HepG2 (cell line): Measurements from ENCODE around the gene GNL1. TPM values are rescaled to one million over a fixed set of nuclear protein-coding genes. Genes with fewer than 3 reads are reported as not detected.

Experiments used
- ATAC-seq: fragments of 200-7000 bp; cut with Tn5 transposase; 3 replicates; pipeline ENCODE4 v1.9.1; 2020; ENCODE audit warnings: mild to moderate bottlenecking, moderate library complexity
- BruUV-seq: library from RNA; stranded (reverse); fragments of 400-500 nt; replicated peaks from 2 replicates; lab custom pipeline; 2021; lab: Mats Ljungman, UMichigan
- CTCF ChIA-PET: fragments of 300-600 bp; formaldehyde crosslinking; extraction: SDS; loops from one replicate; lab custom pipeline; 2021; ENCODE audit warnings: low total read pairs, inconsistent platforms, low intra/inter-chr PET ratio; lab: Yijun Ruan, JAX
- POLR2A ChIA-PET: fragments of 350-600 bp; sonication (Branson Sonifier 250); formaldehyde crosslinking; loops from one replicate; lab custom pipeline; 2020; ENCODE audit warnings: antibody characterized with exemption, inconsistent platforms; lab: Yijun Ruan, JAX
- DNase-seq: peaks from one replicate; pipeline ENCODE4 v3.0.0-alpha.2; 2015; ENCODE audit warnings: low spot score
- FAIRE-seq: peaks from 3 replicates; lab custom pipeline; 2011; peaks lifted over from hg19 to GRCh38; lab: Jason Lieb, UNC
- H2AFZ ChIP-seq: one replicate; pipeline ENCODE4 v1.6.1; 2011; ENCODE audit warnings: low read length, inconsistent platforms
- H3K27ac ChIP-seq: fragments of 300-600 bp; 3 replicates; pipeline ENCODE4 v1.8.0; 2011; ENCODE audit warnings: mixed run types, mild to moderate bottlenecking, mixed read lengths, low read length, inconsistent platforms; ENCODE audit not compliant: insufficient read depth; ENCODE audit errors: extremely low read length
- H3K27me3 ChIP-seq, 2 experiments: fragments of 200-600 bp in 1 of 2; 2 replicates in 1 of 2; 3 replicates in 1 of 2; pipeline versions ENCODE4 v1.6.0 to v1.8.0; 2011; ENCODE audit warnings: low read length in 2 of 2, mild to moderate bottlenecking in 2 of 2, moderate library complexity in 2 of 2, inconsistent platforms in 1 of 2; ENCODE audit not compliant: insufficient read depth in 2 of 2, control insufficient read depth in 1 of 2
- H3K36me3 ChIP-seq, 2 experiments: fragments of 200-600 bp in 1 of 2; replicated peaks in 1 of 2; 2 replicates in 1 of 2; 3 replicates in 1 of 2; pipeline versions ENCODE4 v1.5.1 to v1.8.0; 2011; ENCODE audit warnings: low read length in 2 of 2, inconsistent platforms in 1 of 2; ENCODE audit not compliant: insufficient read depth in 2 of 2, control insufficient read depth in 1 of 2
- H3K4me1 ChIP-seq: 2 replicates; pipeline ENCODE4 v1.5.1; 2012; ENCODE audit warnings: low read length, inconsistent platforms; ENCODE audit not compliant: insufficient read depth
- H3K4me2 ChIP-seq: 2 replicates; pipeline ENCODE4 v1.6.0; 2011; ENCODE audit warnings: low read depth, low read length, inconsistent platforms
- H3K4me3 ChIP-seq, 3 experiments: fragments of 200-600 bp in 1 of 3; sonication (generic), shearing (Covaris generic) in 1 of 3; replicated peaks in 1 of 3; 2 replicates each; pipeline ENCODE4 v1.5.1; 2011 to 2016; ENCODE audit warnings: low read length in 3 of 3, inconsistent platforms in 2 of 3, low read depth in 2 of 3, mild to moderate bottlenecking in 2 of 3, control low read depth in 1 of 3, mixed read lengths in 1 of 3; ENCODE audit not compliant: insufficient read depth in 1 of 3
- H3K79me2 ChIP-seq: one replicate; pipeline ENCODE4 v1.6.1; 2011; ENCODE audit warnings: low read length, inconsistent platforms; ENCODE audit not compliant: insufficient read depth
- H3K9ac ChIP-seq: 2 replicates; pipeline ENCODE4 v1.6.0; 2011; ENCODE audit warnings: mild to moderate bottlenecking, low read depth, low read length, inconsistent platforms; ENCODE audit not compliant: insufficient read depth
- H3K9me3 ChIP-seq: 2 replicates; pipeline ENCODE4 v1.5.1; 2012; ENCODE audit warnings: mild to moderate bottlenecking, low read length
- H4K20me1 ChIP-seq: 2 replicates; pipeline ENCODE4 v1.6.0; 2011; ENCODE audit warnings: inconsistent platforms, mild to moderate bottlenecking, low read length, moderate library complexity; ENCODE audit not compliant: insufficient read depth
- AKAP8 ChIP-seq: sonication (generic); formaldehyde crosslinking; IDR thresholded peaks from 2 replicates; pipeline ENCODE4 v1.5.1; 2020; ENCODE audit warnings: mild to moderate bottlenecking, missing genetic modification reagents
- ELF4 ChIP-seq: sonication (generic); formaldehyde crosslinking; IDR thresholded peaks from 2 replicates; pipeline ENCODE4 v1.5.0; 2020; ENCODE audit warnings: missing genetic modification reagents, mild to moderate bottlenecking, moderate library complexity, borderline replicate concordance
- FLYWCH1 ChIP-seq: sonication (generic); formaldehyde crosslinking; IDR thresholded peaks from 2 replicates; pipeline ENCODE4 v1.8.1; 2023; ENCODE audit warnings: mild to moderate bottlenecking, missing genetic modification reagents
- NFKBIZ ChIP-seq: IDR thresholded peaks from 2 replicates; pipeline ENCODE4 v1.6.1; 2018; ENCODE audit warnings: missing genetic modification reagents, missing compliant biosample characterization
- NKX3-1 ChIP-seq: sonication (generic); formaldehyde crosslinking; IDR thresholded peaks from 2 replicates; pipeline ENCODE4 v1.5.0; 2020; ENCODE audit warnings: missing genetic modification reagents
- PBX2 ChIP-seq: IDR thresholded peaks from 2 replicates; pipeline ENCODE4 v1.6.1; 2016; ENCODE audit warnings: control low read depth
- ZNF407 ChIP-seq: sonication (generic); formaldehyde crosslinking; IDR thresholded peaks from one replicate; pipeline ENCODE4 v1.5.1; 2020; ENCODE audit warnings: mild to moderate bottlenecking, missing genetic modification reagents; ENCODE audit errors: not compliant biosample characterization
- WGBS: methylation state at CpG from one replicate; pipeline ENCODE4 v1.1.6; 2017; ENCODE audit warnings: low lambda C conversion rate; 5-methylcytosine and 5-hydroxymethylcytosine counted together
- in situ Hi-C: cut with HindIII; loops from 2 replicates; pipeline ENCODE4 v1.10.0; 2017; ENCODE audit warnings: low pct_unique_long_range_greater_than_20kb; ENCODE audit not compliant: extremely low pct_ligation_motif_present
- intact Hi-C: fragments of 100-400 bp; cut with micrococcal nuclease; formaldehyde crosslinking; loops from one replicate; pipeline ENCODE4 v1.10.0; 2022; ENCODE audit not compliant: unreplicated experiment
- polyA plus RNA-seq, 8 experiments: library from polyadenylated mRNA; depleted of rRNA in 3 of 8; stranded (reverse) in 7 of 8; unstranded in 1 of 8; fragments of >200 nt; fragmentation: Illumina TruSeq in 4 of 8; extraction: Trizol in 4 of 8; gene quantifications; 2 replicates each; pipeline versions ENCODE4 v1.2.1 to v1.2.3, GENCODE V29; 2011 to 2016; ENCODE audit warnings: low read depth in 4 of 8, missing spikeins in 1 of 8, mixed read lengths in 1 of 8; ENCODE audit not compliant: insufficient read depth in 1 of 8
- total RNA-seq, 5 experiments: library from RNA; depleted of rRNA; stranded (reverse); fragments of >200 nt; fragmentation: Illumina TruSeq; extraction: Trizol; gene quantifications; 2 replicates each; pipeline ENCODE4 v1.2.3, GENCODE V29; 2016; ENCODE audit warnings: low read depth in 1 of 5
- TF ChIP-seq, protein P1 (sequence below): fragments of 450-650 bp; IDR thresholded peaks from 2 replicates; pipeline ENCODE4 v1.6.1; 2017
- TF ChIP-seq, protein P2 (sequence below): sonication (generic); formaldehyde crosslinking; IDR thresholded peaks from 2 replicates; pipeline ENCODE4 v1.5.0; 2020; ENCODE audit warnings: missing genetic modification reagents, mild to moderate bottlenecking, borderline replicate concordance

The GNL1 gene
- total and polyA plus RNA-seq, 2 of the 13 experiments (the other 11 are each of a cell fraction or from before 2014, with no cell fraction given): 35.0 to 55.6 TPM

DNA sequence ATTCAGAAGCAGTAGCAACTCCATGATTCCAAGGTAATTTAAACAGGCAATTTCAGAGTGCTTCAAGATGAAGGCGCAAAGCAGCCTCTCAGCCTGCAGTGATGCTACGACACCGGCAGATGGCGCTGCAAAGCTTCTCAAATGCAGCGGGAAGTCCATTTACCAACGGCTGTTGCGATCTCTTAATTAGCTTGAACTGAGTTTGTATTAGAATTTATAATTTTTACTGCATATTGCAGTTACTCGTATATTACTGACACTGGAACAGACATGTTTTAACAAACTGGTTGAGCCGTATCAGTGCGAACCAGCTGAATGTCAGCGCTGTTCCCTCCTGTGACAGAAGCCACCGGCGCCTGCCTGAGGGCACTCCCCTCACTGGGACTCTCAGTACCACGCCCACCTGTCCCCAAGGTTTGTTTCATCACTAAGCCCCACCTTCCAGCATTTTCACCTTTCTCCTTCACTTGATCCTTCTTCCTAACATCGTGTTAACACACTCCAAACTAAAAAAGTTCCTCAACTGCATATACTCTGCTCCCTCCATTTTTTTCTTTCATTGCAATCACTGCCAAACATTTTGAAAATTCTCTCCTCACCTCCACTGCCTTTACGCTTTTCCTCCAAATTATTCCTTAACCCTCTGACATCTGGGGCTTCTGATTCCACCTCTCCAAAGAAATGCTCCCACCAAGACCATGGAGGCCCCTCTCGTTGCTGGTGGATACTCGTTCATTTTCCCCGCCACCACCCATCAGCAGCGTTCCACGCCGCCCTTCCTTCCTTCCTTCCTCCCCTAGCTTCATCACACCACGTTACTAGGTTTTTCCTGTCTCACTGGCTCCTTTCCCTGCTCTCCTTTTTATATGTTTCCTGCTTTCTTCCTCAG is 14.5 kb downstream of the GNL1 start (continued):
- TF ChIP-seq, protein P1, sequence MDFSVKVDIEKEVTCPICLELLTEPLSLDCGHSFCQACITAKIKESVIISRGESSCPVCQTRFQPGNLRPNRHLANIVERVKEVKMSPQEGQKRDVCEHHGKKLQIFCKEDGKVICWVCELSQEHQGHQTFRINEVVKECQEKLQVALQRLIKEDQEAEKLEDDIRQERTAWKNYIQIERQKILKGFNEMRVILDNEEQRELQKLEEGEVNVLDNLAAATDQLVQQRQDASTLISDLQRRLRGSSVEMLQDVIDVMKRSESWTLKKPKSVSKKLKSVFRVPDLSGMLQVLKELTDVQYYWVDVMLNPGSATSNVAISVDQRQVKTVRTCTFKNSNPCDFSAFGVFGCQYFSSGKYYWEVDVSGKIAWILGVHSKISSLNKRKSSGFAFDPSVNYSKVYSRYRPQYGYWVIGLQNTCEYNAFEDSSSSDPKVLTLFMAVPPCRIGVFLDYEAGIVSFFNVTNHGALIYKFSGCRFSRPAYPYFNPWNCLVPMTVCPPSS: no peak

GRCh38 chr6:30537931-30538330 is 18.4 kb downstream of the GNL1 start:
- Histone ChIP-seq H3K27ac (no peak overlapping the region), H3K9ac (no peak overlapping the region), H3K36me3 (no peaks in the 10 kb centered on the region), H3K79me2 (no peaks in the 10 kb centered on the region), H3K4me3 (no peak overlapping the region), H3K27me3 (no peaks in the 10 kb centered on the region), H4K20me1 (no peaks in the 10 kb centered on the region), H2AFZ (no peak overlapping the region), H3K4me2 (no peak overlapping the region), H3K4me1 (peaks cover 27% of the 10 kb centered on the region), H3K9me3 (no peaks in the 10 kb centered on the region)
- FAIRE-seq (no peak), ATAC-seq (no peak), DNase-seq (no peak)
- ChIA-PET POLR2A (no interaction called here), CTCF (no interaction called here)
- BruUV-seq: no TSS peak
- 49% methylated on average over 3 of the region's 3 CpGs for WGBS
- in situ Hi-C loops: no loop called here
- intact Hi-C loops: no loop called here
- TF ChIP-seq FLYWCH1 (CRISPR knock-in tag): no peak
- no peak for TF ChIP-seq NKX3-1 (CRISPR knock-in tag)
- TF ChIP-seq AKAP8: no peak
- TF ChIP-seq NFKBIZ (CRISPR knock-in tag): no peak
- TF ChIP-seq ELF4 (CRISPR knock-in tag): no peak
- TF ChIP-seq ZNF407 (CRISPR knock-in tag): no peak
- no peak for TF ChIP-seq PBX2 (CRISPR knock-in tag)
- TF ChIP-seq, protein P2, sequence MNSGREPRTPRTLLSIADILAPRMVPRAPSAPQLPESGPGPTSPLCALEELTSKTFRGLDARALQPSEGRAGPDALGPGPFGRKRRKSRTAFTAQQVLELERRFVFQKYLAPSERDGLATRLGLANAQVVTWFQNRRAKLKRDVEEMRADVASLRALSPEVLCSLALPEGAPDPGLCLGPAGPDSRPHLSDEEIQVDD: no peak
